Brain microvascular endothelial cell (primary cell): Measurements from ENCODE around the gene GPR149.

Experiments used
- DNase-seq: peaks from one replicate; pipeline ENCODE4 v3.0.0-alpha.2; 2020
- H3K27ac ChIP-seq: fragments of 250-450 bp; sonication (Bioruptor Pico); 2 replicates; pipeline ENCODE4 v1.5.1; 2020; ENCODE audit warnings: mild to moderate bottlenecking, moderate library complexity
- H3K27me3 ChIP-seq: fragments of 250-450 bp; sonication (Bioruptor Pico); replicated peaks from 2 replicates; pipeline ENCODE4 v1.5.1; 2020; ENCODE audit warnings: mild to moderate bottlenecking
- H3K36me3 ChIP-seq: fragments of 250-450 bp; sonication (Bioruptor Pico); replicated peaks from 2 replicates; pipeline ENCODE4 v1.5.1; 2020; ENCODE audit warnings: mild to moderate bottlenecking
- H3K4me3 ChIP-seq: 2 replicates; pipeline ENCODE4 v1.5.1; 2011; ENCODE audit warnings: low read depth, mild to moderate bottlenecking, control low read depth, low read length, moderate library complexity
- CTCF ChIP-seq: IDR thresholded peaks from 2 replicates; pipeline ENCODE4 v1.5.1; 2011; ENCODE audit warnings: low read depth, mild to moderate bottlenecking, moderate library complexity, low read length, control low read depth, inconsistent platforms; ENCODE audit errors: missing control alignments
- in situ Hi-C: cut with HindIII; loops from 2 replicates; pipeline ENCODE4 v1.10.0; 2017; ENCODE audit warnings: low sequenced_read_pairs, low pct_ligation_motif_present

Gene GPR149

GRCh38 chr3:154361099-154361498 is 68.9 kb downstream of the GPR149 start:
- DNase-seq: no peak
- H3K4me3 ChIP-seq: no peak overlapping the region
- H3K36me3 ChIP-seq: no peaks in the 10 kb centered on the region
- H3K27ac ChIP-seq: no peak overlapping the region
- no peak for TF ChIP-seq CTCF
- H3K27me3 ChIP-seq: no peaks in the 10 kb centered on the region
- in situ Hi-C loops: no loop called here

- in situ Hi-C loops: no loop called here
- no peaks in the 10 kb centered on the region for H3K27me3 ChIP-seq
- no peak for DNase-seq
- no peak overlapping the region for H3K27ac ChIP-seq
- H3K36me3 ChIP-seq: no peaks in the 10 kb centered on the region
- no peak for TF ChIP-seq CTCF
- H3K4me3 ChIP-seq: no peak overlapping the region
Observed at GRCh38 chr3:154356009-154356408, 74.0 kb downstream of the GPR149 start.

GRCh38 chr3:154349223-154349622 is 80.8 kb downstream of the GPR149 start:
- no peaks in the 10 kb centered on the region for H3K27me3 ChIP-seq
- H3K36me3 ChIP-seq: no peaks in the 10 kb centered on the region
- no peak for DNase-seq
- in situ Hi-C loops: no loop called here
- no peak overlapping the region for H3K27ac ChIP-seq
- TF ChIP-seq CTCF: no peak
- no peak overlapping the region for H3K4me3 ChIP-seq

GRCh38 chr3:154345422-154346122 is 84.4 kb downstream of the GPR149 start:
- H3K4me3 ChIP-seq: no peak overlapping the region
- no peak for TF ChIP-seq CTCF
- H3K27me3 ChIP-seq: no peaks in the 10 kb centered on the region
- DNase-seq: no peak
- H3K36me3 ChIP-seq: no peaks in the 10 kb centered on the region
- in situ Hi-C loops: no loop called here
- H3K27ac ChIP-seq: no peak overlapping the region

GRCh38 chr3:154338570-154338969 is 91.4 kb downstream of the GPR149 start:
- H3K27me3 ChIP-seq: no peaks in the 10 kb centered on the region
- TF ChIP-seq CTCF: no peak
- in situ Hi-C loops: no loop called here
- no peak for DNase-seq
- H3K36me3 ChIP-seq: no peaks in the 10 kb centered on the region
- H3K4me3 ChIP-seq: no peak overlapping the region
- no peak overlapping the region for H3K27ac ChIP-seq

- in situ Hi-C loops: no loop called here
- no peak for TF ChIP-seq CTCF
Observed at GRCh38 chr3:154338008-154338407, 92.0 kb downstream of the GPR149 start.

More at GRCh38 chr3:154338008-154338407, 92.0 kb downstream of the GPR149 start:
- Histone ChIP-seq H3K27me3 (no peaks in the 10 kb centered on the region), H3K4me3 (no peak overlapping the region), H3K36me3 (no peaks in the 10 kb centered on the region), H3K27ac (no peak overlapping the region)
- no peak for DNase-seq
